Measurements from ENCODE around the gene CARNS1. TPM values are rescaled to one million over a fixed set of nuclear protein-coding genes. Genes with fewer than 3 reads are reported as not detected.
A peak's percentile ranks its signal among the peaks of the same experiment; 100 is the strongest.

CARNS1 gene
- total and polyA plus RNA-seq, 2 donors = 0.63 to 0.76 TPM

GRCh38 chr11:67428052-67429001 lies 12.8 kb downstream of the CARNS1 start, which contains the start of gene RPS6KB2:
TSS of gene RPS6KB2 (plus strand) at chr11:67428494. CDS start at chr11:67428546, 52 bp downstream.
- DNase-seq (ENCODE audit: extremely low spot score) = peak; percentile 96
- Histone ChIP-seq H3K36me3 (ENCODE audit: insufficient read depth) (peaks cover 2% of the 10 kb centered on the region), H3K4me3 (ENCODE audit: low read depth, low read length) (peak within 1 kb of the TSS; percentile 74), H3K27ac (ENCODE audit: low read depth) (peak within 1 kb of the TSS; percentile 82), H3K4me1 (ENCODE audit: insufficient read depth) (no peaks in the 10 kb centered on the region)
- WGBS = under 1% methylated on average over 68 of the region's 68 CpGs

GRCh38 chr11:67429038-67429668 lies 13.7 kb downstream of the CARNS1 start:
- WGBS = 48% methylated on average over 12 of the region's 12 CpGs
- Histone ChIP-seq H3K27ac (ENCODE audit: low read depth) (no peak overlapping the region), H3K4me1 (ENCODE audit: insufficient read depth) (no peaks in the 10 kb centered on the region), H3K36me3 (ENCODE audit: insufficient read depth) (peaks cover 2% of the 10 kb centered on the region), H3K4me3 (ENCODE audit: low read depth, low read length) (peak overlapping the region; percentile 74)
- no peak for DNase-seq (ENCODE audit: extremely low spot score)

- Histone ChIP-seq H3K4me1 (ENCODE audit: insufficient read depth) (no peaks in the 10 kb centered on the region), H3K4me3 (ENCODE audit: low read depth, low read length) (no peak overlapping the region), H3K27ac (ENCODE audit: low read depth) (no peak overlapping the region), H3K36me3 (ENCODE audit: insufficient read depth) (peaks cover 2% of the 10 kb centered on the region)
- 82% methylated on average over 11 of the region's 11 CpGs for WGBS
- no peak for DNase-seq (ENCODE audit: extremely low spot score)
Measured at GRCh38 chr11:67429722-67430121, 14.2 kb downstream of the CARNS1 start.

- Histone ChIP-seq H3K27ac (ENCODE audit: low read depth) (no peak overlapping the region), H3K4me1 (ENCODE audit: insufficient read depth) (no peaks in the 10 kb centered on the region), H3K36me3 (ENCODE audit: insufficient read depth) (peaks cover 2% of the 10 kb centered on the region), H3K4me3 (ENCODE audit: low read depth, low read length) (no peak overlapping the region)
- WGBS = 90% methylated on average over 24 of the region's 24 CpGs
- no peak for DNase-seq (ENCODE audit: extremely low spot score)
Measured at GRCh38 chr11:67431346-67432249, 16.1 kb downstream of the CARNS1 start.

- no peak for DNase-seq (ENCODE audit: extremely low spot score)
- Histone ChIP-seq H3K27ac (ENCODE audit: low read depth) (no peak overlapping the region), H3K4me1 (ENCODE audit: insufficient read depth) (no peaks in the 10 kb centered on the region), H3K36me3 (ENCODE audit: insufficient read depth) (peaks cover 2% of the 10 kb centered on the region), H3K4me3 (ENCODE audit: low read depth, low read length) (no peak overlapping the region)
- 89% methylated on average over 22 of the region's 22 CpGs for WGBS
Measured at GRCh38 chr11:67432655-67433349, 17.3 kb downstream of the CARNS1 start.

GRCh38 chr11:67433536-67434394 lies 18.3 kb downstream of the CARNS1 start:
- Histone ChIP-seq H3K4me3 (ENCODE audit: low read depth, low read length) (no peak overlapping the region), H3K27ac (ENCODE audit: low read depth) (no peak overlapping the region), H3K4me1 (ENCODE audit: insufficient read depth) (no peaks in the 10 kb centered on the region), H3K36me3 (ENCODE audit: insufficient read depth) (peaks cover 2% of the 10 kb centered on the region)
- 88% methylated on average over 22 of the region's 22 CpGs for WGBS
- DNase-seq (ENCODE audit: extremely low spot score) = no peak

- WGBS = 85% methylated on average over 23 of the region's 23 CpGs
- no peaks in the 10 kb centered on the region for H3K4me1 ChIP-seq (ENCODE audit: insufficient read depth)
- H3K4me3 ChIP-seq (ENCODE audit: low read depth, low read length) = no peak overlapping the region
- no peak for DNase-seq (ENCODE audit: extremely low spot score)
- H3K36me3 ChIP-seq (ENCODE audit: insufficient read depth) = peaks cover 2% of the 10 kb centered on the region
- H3K27ac ChIP-seq (ENCODE audit: low read depth) = no peak overlapping the region
Measured at GRCh38 chr11:67434395-67434881, 19.0 kb downstream of the CARNS1 start.

- H3K36me3 ChIP-seq (ENCODE audit: insufficient read depth) = peaks cover 2% of the 10 kb centered on the region
Measured at GRCh38 chr11:67435031-67435726, 19.7 kb downstream of the CARNS1 start.

GRCh38 chr11:67435727-67436458 lies 20.4 kb downstream of the CARNS1 start:
- Histone ChIP-seq H3K27ac (ENCODE audit: low read depth) (no peak overlapping the region), H3K4me1 (ENCODE audit: insufficient read depth) (no peaks in the 10 kb centered on the region), H3K36me3 (ENCODE audit: insufficient read depth) (peaks cover 2% of the 10 kb centered on the region), H3K4me3 (ENCODE audit: low read depth, low read length) (no peak overlapping the region)
- DNase-seq (ENCODE audit: extremely low spot score) = no peak
- 88% methylated on average over 38 of the region's 38 CpGs for WGBS

More at GRCh38 chr11:67435031-67435726, 19.7 kb downstream of the CARNS1 start:
- H3K4me1 ChIP-seq (ENCODE audit: insufficient read depth) = no peaks in the 10 kb centered on the region
- DNase-seq (ENCODE audit: extremely low spot score) = no peak
- H3K27ac ChIP-seq (ENCODE audit: low read depth) = no peak overlapping the region
- 85% methylated on average over 26 of the region's 26 CpGs for WGBS
- H3K4me3 ChIP-seq (ENCODE audit: low read depth, low read length) = no peak overlapping the region

GRCh38 chr11:67436459-67437081 lies 21.1 kb downstream of the CARNS1 start:
- no peak for DNase-seq (ENCODE audit: extremely low spot score)
- 47% methylated on average over 6 of the region's 6 CpGs for WGBS
- Histone ChIP-seq H3K27ac (ENCODE audit: low read depth) (no peak overlapping the region), H3K36me3 (ENCODE audit: insufficient read depth) (peaks cover 2% of the 10 kb centered on the region), H3K4me3 (ENCODE audit: low read depth, low read length) (peak overlapping the region; percentile 21), H3K4me1 (ENCODE audit: insufficient read depth) (no peaks in the 10 kb centered on the region)
